ENCODE data around the gene BCL7A. TPM values are rescaled to one million over a fixed set of nuclear protein-coding genes. Genes with fewer than 3 reads are reported as not detected.
A peak's percentile ranks its signal among the peaks of the same experiment; 100 is the strongest.

The BCL7A gene
- total RNA-seq, 2 experiments from 2014 or later: 6.3 to 7.3 TPM

GRCh38 chr12:122086116-122086515 is 64.4 kb downstream of the BCL7A start:
- H3K4me1 Mint-ChIP-seq: peaks cover 81% of the 10 kb centered on the region
- no peaks in the 10 kb centered on the region for H3K27me3 Mint-ChIP-seq
- ATAC-seq (ENCODE audit: low read depth) (peak; percentile 32), DNase-seq (no peak)
- POLR2A ChIA-PET: interaction anchor here (0.5 to 6.7 kb wide), 5 partner anchors 12 to 321 kb away, joined by 3 to 44 read pairs (median 5); no protein-coding TSS in a partner anchor
- H3K27ac Mint-ChIP-seq: peak overlapping the region; percentile 88
- H3K9me3 Mint-ChIP-seq: no peaks in the 10 kb centered on the region
- H3K4me3 Mint-ChIP-seq: peak overlapping the region; percentile 75
- peaks cover 40% of the 10 kb centered on the region for H3K36me3 Mint-ChIP-seq

GRCh38 chr12:122086641-122087285 is 65.1 kb downstream of the BCL7A start:
- DNase-seq: no peak
- Mint-ChIP-seq H3K9me3 (no peaks in the 10 kb centered on the region), H3K27ac (peak overlapping the region; percentile 88), H3K36me3 (peaks cover 41% of the 10 kb centered on the region), H3K4me1 (peaks cover 81% of the 10 kb centered on the region), H3K27me3 (no peaks in the 10 kb centered on the region), H3K4me3 (peak overlapping the region; percentile 75)
- POLR2A ChIA-PET: interaction anchor here (0.5 to 6.7 kb wide), 5 partner anchors 8 to 321 kb away, joined by 3 to 44 read pairs (median 6); partner anchors contain the start of gene MLXIP
- no peak for ATAC-seq (ENCODE audit: low read depth)

DNA sequence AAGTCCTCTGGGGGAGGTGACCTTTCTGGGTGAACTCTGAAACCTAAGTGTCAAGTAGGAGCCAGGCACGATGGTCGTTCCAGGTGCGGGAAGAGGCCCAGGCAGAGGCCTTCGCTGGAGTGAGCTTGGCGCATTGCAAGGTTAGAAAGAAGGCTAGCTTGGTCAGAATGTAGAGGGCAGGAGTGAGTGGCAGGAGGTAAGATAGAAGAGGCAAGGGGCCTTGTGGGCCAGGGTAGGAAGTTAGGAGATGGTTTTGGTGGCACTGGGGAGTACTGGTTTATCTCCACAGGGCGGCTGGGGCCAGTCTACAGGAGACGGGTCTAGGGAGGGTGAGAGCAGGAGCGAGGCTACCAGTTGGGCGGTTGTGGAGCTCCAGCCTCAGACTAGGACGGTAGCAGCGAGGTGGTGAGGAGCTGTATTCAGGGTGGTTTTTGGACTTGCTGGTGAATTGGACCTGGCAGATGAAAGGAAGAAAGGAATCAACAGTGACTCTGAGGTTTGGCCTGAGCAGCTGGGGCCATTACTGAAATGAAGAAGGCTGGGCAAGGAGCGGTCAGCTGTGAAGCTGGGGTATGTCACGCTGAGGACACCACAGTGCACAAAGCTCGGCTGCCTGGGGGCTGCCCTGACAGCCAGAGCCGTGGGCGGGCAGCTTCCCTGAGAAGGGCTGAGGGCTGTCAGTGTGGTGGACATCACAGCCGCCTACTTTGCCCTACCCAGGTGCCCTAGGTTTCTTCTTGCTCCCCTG is 65.9 kb downstream of the BCL7A start:
- POLR2A ChIA-PET: interaction anchor here (1.6 to 6.7 kb wide), 3 partner anchors 9 to 18 kb away, joined by 6 to 44 read pairs (median 20); partner anchors contain the start of gene MLXIP
- Mint-ChIP-seq H3K4me3 (peak overlapping the region; percentile 21), H3K9me3 (no peaks in the 10 kb centered on the region), H3K27ac (peak overlapping the region; percentile 88), H3K4me1 (peaks cover 77% of the 10 kb centered on the region), H3K27me3 (no peaks in the 10 kb centered on the region), H3K36me3 (peaks cover 42% of the 10 kb centered on the region)
- no peak for DNase-seq
- no peak for ATAC-seq (ENCODE audit: low read depth)

DNA sequence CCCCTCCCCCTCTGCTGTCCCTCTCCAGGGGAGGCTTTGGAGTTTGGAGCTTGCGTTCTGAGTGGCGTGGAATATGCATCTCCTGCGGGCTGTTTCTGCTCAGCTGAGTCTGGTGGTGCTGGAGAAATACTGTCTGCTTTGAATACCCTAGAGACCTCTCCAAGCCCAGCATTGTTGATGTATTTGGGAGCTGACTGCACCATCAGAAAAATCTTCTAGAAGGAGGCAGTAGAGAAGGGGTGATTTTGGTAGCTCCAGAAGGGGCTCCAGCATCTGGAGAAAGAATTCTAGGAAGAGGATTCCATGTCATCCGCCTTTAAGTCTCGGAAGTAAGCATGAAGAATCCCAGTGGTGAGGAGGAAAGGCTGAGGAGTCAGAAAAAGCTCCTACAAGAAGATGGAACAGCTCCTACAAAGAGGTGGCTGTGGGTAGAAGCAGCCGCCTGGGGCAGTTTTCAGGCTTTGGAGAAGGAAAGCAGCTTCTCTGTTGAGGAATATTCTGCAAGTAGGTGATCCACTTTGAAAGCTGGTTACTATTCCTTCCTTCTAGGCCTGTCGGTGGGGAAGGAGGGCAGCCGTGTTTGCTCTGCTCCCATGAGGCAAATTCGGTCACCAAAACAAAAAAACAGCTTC is 66.6 kb downstream of the BCL7A start:
- Mint-ChIP-seq H3K27me3 (no peaks in the 10 kb centered on the region), H3K4me1 (peaks cover 70% of the 10 kb centered on the region), H3K9me3 (no peaks in the 10 kb centered on the region), H3K27ac (peak overlapping the region; percentile 64), H3K4me3 (no peak overlapping the region), H3K36me3 (peaks cover 42% of the 10 kb centered on the region)
- ATAC-seq (ENCODE audit: low read depth) (no peak), DNase-seq (no peak)
- POLR2A ChIA-PET: interaction anchor here (0.6 to 6.7 kb wide), 5 partner anchors 9 to 105 kb away, joined by 4 to 44 read pairs (median 6); partner anchors contain the start of gene MLXIP

- H3K36me3 Mint-ChIP-seq: peaks cover 35% of the 10 kb centered on the region
- no peak overlapping the region for H3K4me3 Mint-ChIP-seq
- DNase-seq (no peak), ATAC-seq (ENCODE audit: low read depth) (no peak)
- peaks cover 62% of the 10 kb centered on the region for H3K4me1 Mint-ChIP-seq
- POLR2A ChIA-PET: interaction anchor here (0.6 to 6.7 kb wide), 6 partner anchors 9 to 104 kb away, joined by 4 to 44 read pairs (median 6); partner anchors contain the start of gene MLXIP
- no peaks in the 10 kb centered on the region for H3K27me3 Mint-ChIP-seq
- H3K27ac Mint-ChIP-seq: peak overlapping the region; percentile 48
- H3K9me3 Mint-ChIP-seq: no peaks in the 10 kb centered on the region
Measured at GRCh38 chr12:122089077-122089476, 67.4 kb downstream of the BCL7A start.

DNA sequence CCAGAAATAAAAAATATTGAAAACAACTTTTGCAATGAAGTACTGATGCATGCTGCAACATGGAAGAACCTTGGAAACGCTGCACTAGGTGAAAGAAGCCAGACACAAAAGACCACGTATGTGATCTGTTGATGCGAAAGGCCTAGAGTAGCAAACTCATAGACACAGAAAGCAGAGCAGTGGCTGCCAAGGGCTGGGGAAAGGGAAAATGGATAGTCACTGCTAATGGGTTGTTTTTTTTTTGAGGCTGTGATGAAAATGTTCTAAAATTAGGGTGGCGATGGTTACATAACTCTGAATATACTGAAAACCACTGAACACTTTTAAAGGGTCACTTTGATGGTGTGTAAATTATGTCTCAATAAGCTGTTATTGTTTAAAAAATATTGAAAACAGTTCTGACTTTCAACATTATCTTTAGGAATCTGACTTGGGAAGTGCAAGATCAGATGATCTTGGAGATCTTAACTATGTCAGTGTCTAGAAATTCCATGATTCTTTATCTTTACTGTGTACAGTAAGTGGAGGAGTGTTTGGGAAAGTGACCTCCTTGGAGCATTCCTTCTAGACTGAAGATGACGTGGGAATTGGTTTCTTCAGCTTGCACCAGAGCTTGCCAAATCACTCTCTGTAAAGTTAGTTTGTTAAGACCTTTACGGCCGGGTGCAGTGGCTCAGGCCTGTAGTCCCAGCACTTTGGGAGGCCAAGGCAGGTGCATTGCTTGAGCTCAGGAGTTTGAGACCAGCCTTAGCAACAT is 69.3 kb downstream of the BCL7A start:
- POLR2A ChIA-PET: interaction anchor here (2.2 to 6.7 kb wide), 3 partner anchors 7 to 12 kb away, joined by 13 to 44 read pairs (median 20); partner anchors contain the start of gene MLXIP

DNA sequence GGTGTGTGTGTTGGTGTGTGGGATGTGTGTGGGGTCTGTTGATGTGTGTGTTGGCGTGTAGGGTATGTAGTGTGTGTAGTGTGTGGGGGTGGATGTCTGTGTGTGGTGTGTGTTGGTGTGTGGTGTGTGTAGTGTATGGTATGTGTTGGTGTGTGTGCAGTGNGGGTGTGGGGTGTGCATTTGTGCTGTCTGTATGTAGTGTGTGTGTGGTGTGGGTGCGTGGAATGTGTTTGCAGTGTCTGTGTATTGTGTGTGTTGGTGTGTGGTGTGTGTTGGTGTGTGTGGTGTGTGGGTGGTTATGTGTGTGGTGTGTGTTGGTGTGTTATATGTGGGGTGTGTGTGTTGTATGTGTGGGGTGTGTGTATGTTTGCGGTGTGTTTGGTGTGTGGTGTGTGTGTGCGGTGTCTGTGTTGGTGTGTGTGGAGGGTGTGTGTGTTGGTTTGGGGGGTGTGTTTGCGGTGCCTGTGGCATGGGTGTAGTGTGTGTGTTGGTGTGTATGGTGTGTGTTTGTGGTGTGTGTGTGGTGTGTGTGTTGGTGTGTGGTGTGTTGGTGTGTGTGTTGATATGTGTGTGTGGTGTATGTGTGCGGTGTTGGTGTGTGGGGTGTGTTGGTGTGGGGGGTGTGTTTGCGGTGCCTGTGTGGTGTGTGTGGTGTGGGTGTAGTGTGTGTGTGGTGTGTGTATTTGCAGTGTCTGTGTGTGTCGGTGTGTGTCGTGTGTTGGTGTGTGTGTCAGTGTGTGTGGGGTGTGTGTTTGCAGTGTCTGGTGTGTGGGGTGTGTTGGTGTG is 71.6 kb downstream of the BCL7A start:
- POLR2A ChIA-PET: interaction anchor here (1.0 to 1.2 kb wide), 2 partner anchors 11 to 12 kb away, joined by 4 to 5 read pairs; no protein-coding TSS in a partner anchor
- no peak for DNase-seq
- Mint-ChIP-seq H3K4me1 (peaks cover 36% of the 10 kb centered on the region), H3K27ac (no peak overlapping the region), H3K9me3 (no peaks in the 10 kb centered on the region), H3K4me3 (no peak overlapping the region), H3K27me3 (no peaks in the 10 kb centered on the region), H3K36me3 (peaks cover 18% of the 10 kb centered on the region)
- ATAC-seq (ENCODE audit: low read depth): no peak

More for the DNA sequence above, 69.3 kb downstream of the BCL7A start:
- Mint-ChIP-seq H3K36me3 (peaks cover 26% of the 10 kb centered on the region), H3K4me1 (peaks cover 46% of the 10 kb centered on the region), H3K27ac (peak overlapping the region; percentile 40), H3K4me3 (peak overlapping the region; percentile 9), H3K9me3 (no peaks in the 10 kb centered on the region), H3K27me3 (no peaks in the 10 kb centered on the region)
- ATAC-seq (ENCODE audit: low read depth): no peak
- no peak for DNase-seq

GRCh38 chr12:122094137-122094734 is 72.6 kb downstream of the BCL7A start:
- ATAC-seq (ENCODE audit: low read depth) (no peak), DNase-seq (no peak)
- no peaks in the 10 kb centered on the region for H3K9me3 Mint-ChIP-seq
- no peaks in the 10 kb centered on the region for H3K27me3 Mint-ChIP-seq
- peaks cover 41% of the 10 kb centered on the region for H3K4me1 Mint-ChIP-seq
- POLR2A ChIA-PET: no interaction called here
- peaks cover 19% of the 10 kb centered on the region for H3K36me3 Mint-ChIP-seq
- no peak overlapping the region for H3K27ac Mint-ChIP-seq
- H3K4me3 Mint-ChIP-seq: no peak overlapping the region

DNA sequence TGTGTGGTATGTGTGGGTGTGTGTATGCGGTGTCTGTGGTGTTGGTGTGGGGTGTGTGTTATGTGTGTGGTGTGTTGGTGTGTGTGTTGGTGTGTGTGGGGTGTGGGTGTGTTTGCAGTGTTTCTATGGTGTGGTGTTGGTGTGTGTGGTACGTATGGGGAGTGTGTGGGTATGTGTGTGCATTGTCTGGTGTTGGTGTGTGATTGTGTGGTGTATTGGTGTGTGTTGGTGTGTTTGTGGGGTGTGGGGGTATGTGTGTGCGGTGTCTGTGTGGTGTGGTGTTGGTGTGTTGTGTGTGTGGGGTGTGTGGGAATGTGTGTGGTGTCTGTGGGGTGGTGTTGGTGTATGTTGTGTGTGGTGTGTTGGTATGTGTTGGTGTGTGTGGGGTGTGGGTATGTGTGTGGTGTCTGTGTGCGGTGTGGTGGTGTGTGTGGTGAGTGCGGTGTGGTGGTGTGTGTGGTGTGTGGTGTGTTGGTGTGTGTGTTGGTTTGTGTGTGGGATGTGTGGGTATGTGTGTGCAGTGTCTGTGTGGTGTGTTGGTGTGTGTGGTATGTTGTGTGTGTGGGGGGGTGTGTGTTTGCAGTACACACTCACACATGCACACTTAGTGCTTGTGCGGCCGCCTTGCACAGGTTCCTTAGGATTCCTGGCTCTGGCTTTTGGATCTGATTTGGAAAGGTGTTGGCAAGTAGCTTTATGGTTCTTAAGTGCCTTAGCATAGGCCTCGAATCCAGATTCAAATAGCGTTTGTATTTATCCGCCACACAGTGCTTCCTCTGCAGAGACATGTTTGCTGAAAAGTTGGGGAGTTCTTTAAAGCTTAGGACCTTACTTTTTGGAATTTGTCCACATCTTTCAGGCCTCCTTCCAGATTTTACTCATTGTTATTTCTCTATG is 73.3 kb downstream of the BCL7A start:
- POLR2A ChIA-PET: interaction anchor here (0.9 to 7.1 kb wide), 4 partner anchors 8 to 15 kb away, joined by 4 to 67 read pairs (median 24); partner anchors contain the start of gene MLXIP
- ATAC-seq (ENCODE audit: low read depth): no peak
- no peak for DNase-seq

GRCh38 chr12:122096014-122096413 is 74.3 kb downstream of the BCL7A start:
- Mint-ChIP-seq H3K9me3 (no peaks in the 10 kb centered on the region), H3K4me3 (no peak overlapping the region), H3K4me1 (peaks cover 43% of the 10 kb centered on the region), H3K36me3 (peaks cover 11% of the 10 kb centered on the region), H3K27ac (peak overlapping the region; percentile 5), H3K27me3 (no peaks in the 10 kb centered on the region)
- POLR2A ChIA-PET: interaction anchor here (0.6 to 7.1 kb wide), 4 partner anchors 9 to 161 kb away, joined by 5 to 67 read pairs (median 24); partner anchors contain the start of gene MLXIP
- ATAC-seq (ENCODE audit: low read depth): no peak
- no peak for DNase-seq

More for the DNA sequence above, 73.3 kb downstream of the BCL7A start:
- Mint-ChIP-seq H3K4me1 (peaks cover 40% of the 10 kb centered on the region), H3K27me3 (no peaks in the 10 kb centered on the region), H3K4me3 (no peak overlapping the region), H3K36me3 (peaks cover 14% of the 10 kb centered on the region), H3K9me3 (no peaks in the 10 kb centered on the region), H3K27ac (no peak overlapping the region)

Measured in activated naive CD8-positive, alpha-beta T cell treated with anti-CD3 and anti-CD28 coated beads, Interleukin-2, amount 10 ng/mL, durations not matched to agents 7 days and 5 days (primary cell).